Activated naive CD4-positive, alpha-beta T cell treated with anti-CD3 and anti-CD28 coated beads, Interleukin-2, amount 50 U/mL, for 16 hours (primary cell): Measurements from ENCODE around the gene C2orf66.

Experiments used
- DNase-seq: peaks from one replicate; pipeline ENCODE4 v3.0.0-alpha.2; 2020

Gene C2orf66

GRCh38 chr2:196809260-196809659 lies at the start of gene C2orf66:
C2orf66 (minus strand) TSS chr2:196809355; CDS start chr2:196809336, 19 bp downstream.
- no peak for DNase-seq

DNA sequence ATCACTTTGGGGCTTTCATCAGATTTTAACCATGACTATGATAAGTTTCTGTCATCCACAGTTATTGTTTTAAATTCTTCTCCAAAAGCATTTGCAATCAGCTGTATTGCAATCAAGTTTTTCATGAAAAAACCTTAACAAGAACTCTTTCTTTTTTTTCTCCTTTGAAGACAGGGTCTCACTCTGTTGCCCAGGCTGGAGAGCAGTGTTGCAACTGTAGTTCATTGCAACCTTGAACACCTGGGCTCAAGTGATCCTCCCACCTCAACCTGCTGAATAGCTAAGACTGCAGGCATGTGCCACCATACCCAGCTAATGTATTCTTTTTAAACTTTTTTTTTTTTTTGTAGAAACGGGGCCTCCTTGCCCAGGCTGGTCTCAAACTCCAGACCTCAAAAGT lies 45.5 kb upstream of the C2orf66 start:
- DNase-seq, result no peak

GRCh38 chr2:196853301-196854087 lies 44.3 kb upstream of the C2orf66 start:
- DNase-seq, result no peak

- DNase-seq, result no peak
Measured at GRCh38 chr2:196851088-196851487, 41.9 kb upstream of the C2orf66 start.

- no peak for DNase-seq
Measured at GRCh38 chr2:196849895-196850294, 40.7 kb upstream of the C2orf66 start.

DNA sequence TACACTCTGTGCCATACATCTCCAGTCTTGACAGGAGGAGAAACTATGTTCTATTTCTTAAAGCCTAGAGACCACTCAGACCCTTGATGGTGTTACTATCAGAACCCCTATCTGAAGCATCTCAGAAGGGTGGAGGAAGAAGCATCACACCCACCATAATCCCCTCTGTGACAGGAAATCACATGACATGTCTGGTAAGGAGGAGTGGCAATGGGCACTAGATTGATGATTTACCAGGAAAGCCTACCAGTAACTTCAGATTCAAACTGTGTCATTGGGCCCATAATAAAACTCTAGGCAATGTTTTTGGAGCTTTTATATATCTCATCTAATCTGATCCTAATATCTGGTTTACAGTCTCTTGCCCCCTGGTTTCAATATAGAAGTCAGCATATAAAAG lies 37.1 kb upstream of the C2orf66 start:
- DNase-seq, result no peak

DNA sequence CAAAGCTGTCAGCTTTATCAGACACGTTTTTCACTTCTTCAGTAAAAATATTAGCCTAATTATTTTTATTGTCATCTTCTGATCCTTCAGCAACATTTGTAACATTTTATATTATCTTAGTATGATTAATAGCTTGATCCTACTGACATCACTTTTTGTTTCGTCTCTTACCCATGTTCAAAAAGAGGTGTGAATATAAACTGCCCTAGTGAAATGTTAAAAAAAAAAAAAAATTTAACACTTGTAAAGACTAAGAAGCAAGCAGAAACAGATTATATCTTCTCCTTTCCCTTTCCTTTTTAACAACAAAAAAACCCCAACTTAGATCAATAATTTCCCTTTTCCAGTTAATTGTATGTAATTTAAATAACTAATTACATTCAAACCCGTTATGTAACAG lies 36.2 kb upstream of the C2orf66 start:
- no peak for DNase-seq

DNA sequence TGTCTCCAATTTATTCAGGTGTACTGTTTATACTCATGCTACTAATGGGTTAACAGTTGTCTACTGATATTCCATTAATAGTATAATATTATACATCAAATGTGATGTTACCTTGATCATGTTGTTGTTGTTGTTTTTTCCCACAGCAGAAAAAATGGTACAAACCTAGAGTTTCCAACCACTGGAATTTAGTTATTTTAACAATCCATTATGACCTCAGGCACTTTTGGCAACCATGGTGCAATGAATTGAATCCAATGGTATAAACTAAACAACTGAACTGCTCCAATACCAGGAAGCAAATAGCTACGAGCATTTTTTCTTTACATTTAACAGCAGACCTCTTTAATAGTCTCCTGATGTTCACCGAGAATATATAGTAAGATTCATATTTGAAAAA lies 31.0 kb upstream of the C2orf66 start:
- no peak for DNase-seq

DNA sequence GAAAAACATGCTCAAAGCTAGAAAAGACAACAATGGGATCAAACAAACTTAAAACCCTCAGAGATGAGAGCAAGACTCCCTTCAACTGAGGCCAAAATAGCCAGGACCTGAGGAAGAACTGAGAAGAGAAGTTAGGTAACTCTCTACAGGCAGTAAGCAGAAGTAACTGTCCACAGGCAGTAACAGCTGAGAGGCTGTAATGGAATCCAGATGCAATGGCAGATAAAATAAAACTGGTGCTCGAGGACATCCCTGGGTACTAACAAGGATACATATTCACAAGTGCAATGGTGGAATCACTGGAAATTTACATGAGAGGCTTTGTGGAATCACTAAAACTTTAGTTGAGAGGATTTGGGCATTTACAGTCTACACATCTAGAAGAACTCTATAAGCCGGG lies 30.4 kb upstream of the C2orf66 start:
- DNase-seq, result no peak

- DNase-seq, result no peak
Measured at GRCh38 chr2:196836440-196836839, 27.3 kb upstream of the C2orf66 start.

DNA sequence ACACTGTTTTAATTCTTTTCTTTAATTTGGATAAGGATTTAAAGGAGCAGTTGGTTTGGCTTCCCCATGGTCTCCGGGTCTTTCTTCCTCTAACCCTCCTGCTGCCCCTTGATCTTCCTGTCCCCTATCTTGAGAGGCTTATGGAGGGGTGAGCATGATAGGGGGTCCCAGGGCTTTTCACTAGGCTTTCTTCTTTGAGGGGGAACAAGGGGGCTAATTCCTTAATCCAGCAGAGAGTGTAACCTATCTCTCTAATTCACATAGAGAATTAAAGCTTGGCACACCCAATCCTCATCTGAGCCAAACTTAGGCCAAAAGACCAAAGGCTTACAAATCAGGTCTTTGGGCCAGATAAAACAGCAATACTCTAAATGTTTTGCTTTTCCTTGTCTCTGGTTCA lies 21.5 kb upstream of the C2orf66 start:
- no peak for DNase-seq

DNA sequence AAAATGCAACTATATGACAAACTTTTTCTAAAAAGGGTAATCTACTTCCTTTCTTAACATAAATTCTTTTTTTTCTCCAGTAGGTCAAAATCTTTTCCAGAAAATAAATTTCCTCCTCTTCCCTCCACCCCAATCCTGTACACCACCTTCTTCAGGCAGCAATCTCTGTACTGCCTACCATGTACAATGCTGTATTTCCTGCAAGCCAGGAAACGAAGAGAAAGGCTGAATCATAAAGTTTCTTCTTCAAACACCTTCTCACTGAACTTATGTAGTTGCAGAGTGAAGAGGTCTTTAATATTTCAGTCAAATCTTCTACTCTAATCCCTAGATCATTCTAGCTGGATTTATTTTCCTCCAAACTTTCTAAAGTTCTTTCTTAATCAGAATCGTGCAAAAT lies 18.2 kb upstream of the C2orf66 start:
- no peak for DNase-seq

DNA sequence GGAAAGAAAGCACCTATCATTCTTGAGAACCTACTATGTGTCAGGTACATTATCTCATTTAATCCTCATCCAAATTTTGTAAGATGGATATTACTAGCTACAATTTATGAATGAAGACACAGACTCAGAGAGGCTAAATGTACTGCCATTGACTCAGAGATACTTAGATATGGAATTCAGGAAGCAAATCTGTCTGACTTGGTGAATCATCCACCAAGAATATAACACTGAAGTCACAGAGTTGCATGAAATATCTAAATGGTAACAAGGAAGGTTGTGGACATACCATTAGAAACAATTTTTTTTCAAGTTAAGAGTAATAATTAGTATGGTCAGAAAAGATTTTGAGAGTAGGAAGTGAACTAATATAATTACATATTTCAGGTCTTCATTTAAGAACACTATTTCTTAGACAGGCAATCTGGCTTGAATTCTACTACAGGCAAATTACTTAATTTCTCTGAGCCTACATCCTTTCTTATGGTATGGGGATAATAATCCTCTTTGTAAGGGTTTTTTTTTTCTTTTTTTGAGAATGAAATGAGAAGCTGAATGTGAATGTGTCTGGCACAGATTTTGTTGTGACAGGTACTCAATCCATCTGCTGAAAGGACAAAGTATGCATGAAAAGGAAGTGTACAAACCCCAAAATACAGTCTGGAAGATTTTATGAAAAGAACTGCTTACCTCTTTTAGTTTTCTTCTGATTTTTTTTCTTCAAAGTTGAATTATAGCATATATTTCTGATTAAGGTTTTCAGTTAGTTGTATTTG lies 14.8 kb upstream of the C2orf66 start:
- DNase-seq, result no peak

DNA sequence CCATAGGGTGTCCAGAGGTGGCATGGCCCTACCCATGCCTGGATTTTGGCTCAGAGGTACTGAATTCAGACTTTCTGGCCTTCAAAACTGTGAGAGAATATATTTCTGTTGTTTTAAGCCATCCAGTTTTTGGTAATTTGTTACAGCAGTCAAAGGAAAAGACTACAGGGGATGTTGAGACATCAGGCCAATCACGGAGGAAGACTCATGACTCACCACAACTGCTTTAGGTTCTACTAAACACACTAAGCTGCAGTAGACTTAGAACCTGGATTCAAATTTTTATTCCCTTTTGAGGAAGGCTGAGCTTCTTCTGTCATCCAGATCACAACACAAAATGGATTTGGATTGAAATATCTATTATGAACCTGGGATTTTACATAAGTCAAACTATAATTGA lies 12.0 kb upstream of the C2orf66 start:
- no peak for DNase-seq

DNA sequence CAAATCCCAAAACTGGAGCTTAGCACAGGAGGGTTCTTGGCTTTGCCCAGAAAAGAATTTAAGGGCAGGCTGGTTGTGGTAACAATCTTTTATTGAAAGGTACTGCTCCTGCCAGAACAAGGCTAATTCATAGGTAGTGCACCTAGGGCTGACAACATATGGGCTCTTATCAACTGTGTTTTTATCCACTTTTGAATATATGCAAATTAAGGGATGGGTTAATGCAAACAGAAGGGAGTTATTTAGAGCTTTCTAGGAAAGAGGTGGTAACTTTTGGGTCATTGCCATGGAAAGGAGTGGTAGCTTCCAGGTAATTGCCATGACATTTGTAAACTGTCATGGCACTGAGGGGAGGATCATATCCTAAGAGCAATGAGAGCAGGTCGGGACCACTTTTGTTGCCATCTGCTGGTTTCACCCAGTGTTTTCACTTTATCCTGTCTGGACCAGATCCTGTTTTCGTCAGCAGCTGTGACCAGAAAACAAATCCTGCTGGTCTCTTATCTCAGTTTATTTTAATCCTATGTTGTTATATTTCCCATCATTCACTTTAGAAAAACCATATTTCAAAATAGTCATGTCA lies 981 bp downstream of the C2orf66 start:
- DNase-seq, result no peak

DNA sequence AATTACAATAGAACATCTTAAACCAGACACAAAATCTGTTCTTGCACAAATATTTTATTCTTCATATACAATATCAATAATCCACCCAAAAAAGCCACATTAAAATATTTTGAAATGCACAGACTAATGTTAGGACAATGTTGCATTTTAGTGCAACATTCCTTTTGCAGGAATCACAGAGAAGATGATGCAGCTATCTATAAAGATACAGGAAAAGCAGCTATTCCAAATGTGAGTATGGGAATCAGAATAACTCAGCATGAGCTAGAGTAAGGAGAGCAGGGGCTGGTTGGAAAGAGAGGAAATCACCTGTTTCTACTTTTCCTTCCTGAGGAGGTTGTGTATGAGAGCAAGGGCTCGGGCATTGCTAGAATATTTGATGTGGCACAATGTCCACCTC lies 4.8 kb downstream of the C2orf66 start:
- DNase-seq, result no peak

GRCh38 chr2:196802401-196802800 lies 6.8 kb downstream of the C2orf66 start:
- DNase-seq, result no peak

DNA sequence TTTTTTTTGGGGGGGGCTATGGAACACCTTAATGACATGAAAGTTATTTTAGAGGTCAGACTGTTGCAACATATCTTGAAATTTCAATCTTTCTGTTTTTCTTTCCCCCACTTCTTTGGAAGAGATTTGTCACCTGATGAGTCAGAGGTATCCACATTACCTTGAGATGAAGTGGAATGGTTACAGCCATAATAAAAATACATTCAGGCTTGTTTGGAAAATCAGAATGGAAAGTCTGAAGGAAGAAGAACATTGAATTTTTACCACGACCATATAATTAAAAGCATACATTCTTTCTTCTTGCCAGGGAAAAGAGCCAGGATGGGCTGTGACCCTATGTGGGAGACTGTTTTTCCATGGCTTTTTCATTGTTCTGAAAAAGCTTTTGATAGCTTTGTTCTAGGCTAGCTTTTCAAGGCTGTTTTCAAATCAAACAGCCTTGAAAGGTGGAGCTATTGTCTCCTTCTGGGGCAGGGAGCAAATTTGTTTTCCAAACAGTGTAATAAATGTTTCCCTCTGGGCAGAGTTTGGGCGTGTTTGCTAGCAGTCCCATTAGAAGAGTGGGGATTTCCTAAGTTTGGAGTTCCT lies 7.4 kb downstream of the C2orf66 start:
- no peak for DNase-seq

DNA sequence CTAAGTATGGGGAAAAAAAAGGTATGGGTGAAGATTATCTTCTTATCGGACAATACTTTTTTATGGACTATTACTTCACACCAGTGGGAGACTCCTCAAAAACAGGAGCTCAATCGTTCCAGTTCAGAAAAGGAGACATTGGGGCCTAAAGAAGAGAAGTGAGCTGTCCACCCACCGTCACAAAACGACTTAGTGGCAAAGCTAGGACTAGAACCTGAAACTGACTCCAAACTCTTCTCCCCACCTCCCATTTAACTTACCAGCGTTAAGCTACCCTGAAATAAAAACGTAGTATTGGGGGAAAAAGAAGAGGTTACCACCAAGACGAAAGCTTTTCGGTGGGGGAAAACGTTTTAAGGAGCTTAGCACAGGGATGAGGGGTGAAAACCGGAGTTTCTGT lies 10.2 kb downstream of the C2orf66 start:
- DNase-seq, result no peak

DNA sequence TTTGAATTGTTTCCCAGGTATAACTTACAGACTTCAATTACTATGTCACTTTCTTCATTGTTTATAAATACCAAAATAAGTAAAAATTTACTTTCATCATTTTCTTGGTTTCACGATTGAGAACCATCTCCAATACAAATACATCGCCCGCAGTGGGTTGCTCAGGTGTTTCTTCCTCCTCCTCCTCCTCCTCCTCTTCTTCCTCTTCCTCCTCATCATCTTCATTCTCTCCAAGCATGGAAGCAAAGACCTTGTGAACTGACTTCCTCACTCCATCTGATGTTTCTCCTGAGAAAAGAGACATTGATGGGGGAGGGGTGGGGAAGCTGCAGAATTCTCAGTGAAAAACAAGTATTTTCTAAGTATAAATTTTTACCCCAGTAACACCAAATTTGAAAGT lies 16.3 kb downstream of the C2orf66 start:
- DNase-seq, result no peak

- DNase-seq, result no peak
Measured at GRCh38 chr2:196783431-196784094, 25.6 kb downstream of the C2orf66 start.

- no peak for DNase-seq
Measured at GRCh38 chr2:196767101-196767500, 42.1 kb downstream of the C2orf66 start.

DNA sequence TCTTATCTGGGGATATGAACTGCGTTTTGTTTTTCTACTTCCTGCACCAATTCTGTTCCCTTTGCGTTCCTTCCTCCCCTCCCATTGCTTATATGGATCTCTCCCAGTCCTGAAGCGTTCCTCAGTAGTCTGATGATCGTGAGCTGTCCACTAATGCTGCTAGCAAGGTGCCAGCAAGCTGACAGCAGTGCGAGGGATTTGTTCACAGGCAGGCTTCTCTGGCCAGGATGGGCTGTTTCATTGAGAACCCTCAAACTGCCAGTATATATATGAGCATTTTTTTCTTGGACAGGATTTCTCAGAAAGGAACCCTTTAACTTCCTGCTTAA lies 49.8 kb downstream of the C2orf66 start:
- no peak for DNase-seq
